CD4-positive, alpha-beta T cell treated with Interleukin-10 for 1 hour (primary cell): Measurements from ENCODE around the gene CHPF2.

Source experiments
- DNase-seq: peaks from one replicate; pipeline ENCODE4 v3.0.0-alpha.2; 2020

The CHPF2 gene

GRCh38 chr7:151235091-151235787 is 3.0 kb downstream of the CHPF2 start:
- DNase-seq, result no peak

GRCh38 chr7:151236406-151236805 is 4.1 kb downstream of the CHPF2 start:
- no peak for DNase-seq

- no peak for DNase-seq
Observed at GRCh38 chr7:151237244-151238189, 5.2 kb downstream of the CHPF2 start.

- DNase-seq, result no peak
Observed at GRCh38 chr7:151238190-151238810, 6.0 kb downstream of the CHPF2 start.

- no peak for DNase-seq
Observed at GRCh38 chr7:151238924-151239836, 6.9 kb downstream of the CHPF2 start.

- DNase-seq, result no peak
Observed at GRCh38 chr7:151239837-151240459, 7.7 kb downstream of the CHPF2 start.

- no peak for DNase-seq
Observed at GRCh38 chr7:151240536-151240935, 8.3 kb downstream of the CHPF2 start.

GRCh38 chr7:151240942-151241754 is 8.9 kb downstream of the CHPF2 start:
- no peak for DNase-seq

GRCh38 chr7:151241755-151242096 is 9.4 kb downstream of the CHPF2 start:
- DNase-seq, result no peak

- DNase-seq, result no peak
Observed at GRCh38 chr7:151242159-151243044, 10.1 kb downstream of the CHPF2 start.

GRCh38 chr7:151243045-151243349 is 10.7 kb downstream of the CHPF2 start:
- no peak for DNase-seq

GRCh38 chr7:151243408-151244195 is 11.3 kb downstream of the CHPF2 start:
- DNase-seq, result peak; percentile 80

- DNase-seq, result peak; percentile 77
Observed at GRCh38 chr7:151244196-151244840, 12.0 kb downstream of the CHPF2 start.

- no peak for DNase-seq
Observed at GRCh38 chr7:151244841-151245346, 12.6 kb downstream of the CHPF2 start.

GRCh38 chr7:151245360-151246101 is 13.2 kb downstream of the CHPF2 start:
- DNase-seq, result peak; percentile 74

GRCh38 chr7:151246102-151246850 is 14.0 kb downstream of the CHPF2 start:
- no peak for DNase-seq
